K562 (cell line): ENCODE data around the gene CACNG3. TPM values are rescaled to one million over a fixed set of nuclear protein-coding genes. Genes with fewer than 3 reads are reported as not detected.

Experiments used
- ATAC-seq: fragments of 200-7000 bp; cut with Tn5 transposase; 3 replicates; pipeline ENCODE4 v1.9.1; 2020; ENCODE audit warnings: moderate library complexity
- BruUV-seq: library from RNA; stranded (reverse); fragments of 400-500 nt; replicated peaks from 2 replicates; lab custom pipeline; 2021; lab: Mats Ljungman, UMichigan
- CTCF ChIA-PET: fragments of 300-600 bp; formaldehyde crosslinking; extraction: SDS; loops from one replicate; lab custom pipeline; 2021; ENCODE audit warnings: low intra/inter-chr PET ratio; lab: Yijun Ruan, JAX
- POLR2A ChIA-PET: fragments of 300-600, 350-650 bp; sonication (Branson Sonifier 250); formaldehyde crosslinking; extraction: SDS; loops from one replicate; lab custom pipeline; 2021; ENCODE audit warnings: antibody characterized with exemption, inconsistent platforms; lab: Yijun Ruan, JAX
- DNase-seq, 4 experiments: peaks; one replicate each; pipeline versions ENCODE4 v3.0.0 to v3.0.0-alpha.2; 2011 to 2018; ENCODE audit warnings: low spot score in 3 of 4, mixed read lengths in 3 of 4; ENCODE audit errors: extremely low read depth in 1 of 4
- FAIRE-seq: peaks from 2 replicates; lab custom pipeline; 2011; peaks lifted over from hg19 to GRCh38; lab: Jason Lieb, UNC
- H2AFZ ChIP-seq: 2 replicates; pipeline ENCODE4 v1.6.0; 2011; ENCODE audit warnings: low read depth, low read length, control low read depth, inconsistent platforms
- H3K27ac ChIP-seq: fragments of 200-600 bp; 3 replicates; pipeline ENCODE4 v1.8.0; 2011; ENCODE audit warnings: low read depth, mild to moderate bottlenecking, control low read depth, inconsistent platforms, low read length, moderate library complexity, mixed read lengths; ENCODE audit errors: extremely low read depth
- H3K27me3 ChIP-seq, 2 experiments: fragments of 300-600 bp in 1 of 2; 2 replicates in 1 of 2; 3 replicates in 1 of 2; pipeline versions ENCODE4 v1.6.0 to v1.8.0; 2011; ENCODE audit warnings: inconsistent platforms in 2 of 2, low read length in 2 of 2, mild to moderate bottlenecking in 1 of 2, mixed read lengths in 1 of 2, moderate library complexity in 1 of 2; ENCODE audit not compliant: control insufficient read depth in 2 of 2, insufficient read depth in 2 of 2
- H3K36me3 ChIP-seq: fragments of 300-600 bp; 3 replicates; pipeline ENCODE4 v1.8.0; 2011; ENCODE audit warnings: mild to moderate bottlenecking, low read length, inconsistent platforms; ENCODE audit not compliant: control insufficient read depth, insufficient read depth
- H3K4me1 ChIP-seq, 2 experiments: fragments of 200-600 bp in 1 of 2; replicated peaks in 1 of 2; 2 replicates in 1 of 2; 3 replicates in 1 of 2; pipeline versions ENCODE4 v1.5.1 to v1.8.0; 2011; ENCODE audit warnings: inconsistent platforms in 2 of 2, low read length in 2 of 2, mild to moderate bottlenecking in 1 of 2, mixed read lengths in 1 of 2, moderate library complexity in 1 of 2; ENCODE audit not compliant: control insufficient read depth in 2 of 2, insufficient read depth in 2 of 2
- H3K4me2 ChIP-seq: 2 replicates; pipeline ENCODE4 v1.6.1; 2011; ENCODE audit warnings: low read length, control low read depth, inconsistent platforms, mixed read lengths; ENCODE audit not compliant: insufficient read depth
- H3K4me3 ChIP-seq: fragments of 200-600 bp; sonication (generic), shearing (Covaris generic); 2 replicates; pipeline ENCODE4 v1.5.1; 2016; ENCODE audit warnings: control low read depth, inconsistent platforms
- H3K79me2 ChIP-seq: fragments of 200-600 bp; 3 replicates; pipeline ENCODE4 v1.8.0; 2011; ENCODE audit warnings: low read length, inconsistent platforms; ENCODE audit not compliant: control insufficient read depth, insufficient read depth
- H3K9ac ChIP-seq, 2 experiments: 2 replicates each; pipeline versions ENCODE4 v1.6.0 to v1.6.1; 2011; ENCODE audit warnings: low read depth in 2 of 2, low read length in 2 of 2, control low read depth in 1 of 2, inconsistent platforms in 1 of 2, mild to moderate bottlenecking in 1 of 2, mixed read lengths in 1 of 2; ENCODE audit not compliant: insufficient read depth in 1 of 2
- H3K9me1 ChIP-seq: one replicate; pipeline ENCODE4 v1.6.0; 2011; ENCODE audit warnings: inconsistent platforms, mild to moderate bottlenecking, low read length, moderate library complexity; ENCODE audit not compliant: control insufficient read depth, insufficient read depth
- H3K9me3 ChIP-seq: replicated peaks from 2 replicates; pipeline ENCODE4 v1.5.1; 2011; ENCODE audit warnings: low read depth, low read length, inconsistent platforms; ENCODE audit not compliant: control insufficient read depth, insufficient read depth
- H4K20me1 ChIP-seq: replicated peaks from 2 replicates; pipeline ENCODE4 v1.6.1; 2011; ENCODE audit warnings: low read length, inconsistent platforms, mixed read lengths; ENCODE audit not compliant: control insufficient read depth, insufficient read depth
- FOS ChIP-seq: IDR thresholded peaks from 3 replicates; pipeline ENCODE4 v1.6.1; 2011; ENCODE audit not compliant: insufficient read length; ENCODE audit errors: extremely low read depth
- ID3 ChIP-seq, 2 experiments: fragments of 250-450 bp in 1 of 2; fragments of 450-650 bp in 1 of 2; sonication (Bioruptor Pico) in 1 of 2; IDR thresholded peaks; 2 replicates each; pipeline versions ENCODE4 v1.6.1 to v1.8.0; 2016 to 2021; ENCODE audit warnings: mild to moderate bottlenecking in 2 of 2, moderate library complexity in 2 of 2, missing compliant biosample characterization in 1 of 2, missing genetic modification characterization in 1 of 2
- MAFF ChIP-seq: IDR thresholded peaks from 2 replicates; pipeline ENCODE4 v1.6.1; 2012; ENCODE audit warnings: low read length, improper control_type of control experiment
- PHF8 ChIP-seq: fragments of 200-600 bp; sonication (generic); IDR thresholded peaks from 2 replicates; pipeline ENCODE4 v1.6.1; 2012; ENCODE audit warnings: mixed run types, mild to moderate bottlenecking, inconsistent platforms, low read length, moderate library complexity, borderline replicate concordance
- POLR2H ChIP-seq: IDR thresholded peaks from 2 replicates; pipeline ENCODE4 v1.6.1; 2016; ENCODE audit warnings: missing genetic modification characterization, low read depth, mild to moderate bottlenecking, control low read depth, missing compliant biosample characterization, moderate library complexity
- SMC3 ChIP-seq: conservative IDR thresholded peaks from 2 replicates; pipeline ENCODE4 v1.6.1; 2011; ENCODE audit warnings: low read depth, low read length, improper control_type of control experiment; ENCODE audit not compliant: insufficient read depth
- ZBTB8A ChIP-seq: fragments of 450-650 bp; IDR thresholded peaks from 2 replicates; pipeline ENCODE4 v1.6.1; 2018; ENCODE audit warnings: mild to moderate bottlenecking, moderate library complexity; ENCODE audit not compliant: partially characterized antibody
- ZNF140 ChIP-seq: fragments of 250-450 bp; sonication (Bioruptor Pico); IDR thresholded peaks from 2 replicates; pipeline ENCODE4 v1.8.0; 2021; ENCODE audit warnings: moderate library complexity, mild to moderate bottlenecking, inconsistent platforms
- ZNF165 ChIP-seq: fragments of 250-450 bp; sonication (Bioruptor Pico); IDR thresholded peaks from 2 replicates; pipeline ENCODE4 v1.4.0; 2020; ENCODE audit warnings: borderline replicate concordance
- ZNF444 ChIP-seq: fragments of 250-450 bp; sonication (Bioruptor Pico); IDR thresholded peaks from 2 replicates; pipeline ENCODE4 v1.4.0; 2020; ENCODE audit warnings: mild to moderate bottlenecking, moderate library complexity
- ZNF655 ChIP-seq: fragments of 250-450 bp; sonication (Bioruptor Pico); IDR thresholded peaks from 2 replicates; pipeline ENCODE4 v1.5.0; 2021
- ZNF780A ChIP-seq: fragments of 250-450 bp; sonication (Bioruptor Pico); IDR thresholded peaks from 2 replicates; pipeline ENCODE4 v1.5.0; 2021; ENCODE audit warnings: mild to moderate bottlenecking
- WGBS: fragments of 100-300 bp; shearing (Covaris generic); methylation state at CpG from one replicate; pipeline ENCODE4 v1.1.6; 2016; ENCODE audit warnings: low coverage, mixed read lengths; ENCODE audit not compliant: insufficient coverage; ENCODE audit errors: missing lambda C conversion rate; 5-methylcytosine and 5-hydroxymethylcytosine counted together
- in situ Hi-C: fragments of 300-500 bp; cut with MboI; formaldehyde crosslinking; loops from 4 replicates; pipeline ENCODE4 v1.15.0; 2018; ENCODE audit warnings: inconsistent platforms, mixed read lengths
- intact Hi-C: fragments of 100-400 bp; cut with micrococcal nuclease; formaldehyde crosslinking; loops from 2 replicates; pipeline ENCODE4 v1.14.2; 2022
- polyA plus RNA-seq, 8 experiments: library from polyadenylated mRNA; depleted of rRNA in 4 of 8; stranded (reverse) in 5 of 8; unstranded in 3 of 8; fragments of >200 nt; fragmentation: Nextera tagmentation in 2 of 8; fragmentation: Illumina TruSeq in 1 of 8; extraction: Ambion mirVana in 2 of 8; extraction: Trizol in 1 of 8; gene quantifications; 2 replicates each; pipeline versions ENCODE4 v1.2.1 to v1.2.3, GENCODE V29; 2011 to 2014; ENCODE audit warnings: inconsistent platforms in 1 of 8, missing spikeins in 1 of 8
- total RNA-seq, 7 experiments: library from RNA; depleted of rRNA in 6 of 7; stranded (reverse); fragments of >200 nt in 6 of 7; fragmentation: Illumina TruSeq in 2 of 7; extraction: Trizol in 2 of 7; gene quantifications; 2 replicates each; pipeline versions ENCODE4 v1.2.1 to v1.2.3, GENCODE V29; 2011 to 2021; ENCODE audit warnings: low replicate concordance in 1 of 7
- TF ChIP-seq, protein P1 (sequence below): fragments of 450-650 bp; formaldehyde crosslinking; IDR thresholded peaks from 2 replicates; pipeline ENCODE4 v1.4.0; 2022; ENCODE audit warnings: missing genetic modification characterization

The CACNG3 gene
- total and polyA plus RNA-seq, 9 of the 15 experiments (the other 6 are each of a cell fraction or from before 2014, with no cell fraction given): not detected

- no peak for TF ChIP-seq ZNF444 (CRISPR knock-in tag)
- TF ChIP-seq MAFF: no peak
- no peak for TF ChIP-seq ZBTB8A
- TF ChIP-seq ZNF140 (CRISPR knock-in tag): no peak
- no peak for TF ChIP-seq ZNF165 (CRISPR knock-in tag)
- TF ChIP-seq SMC3: no peak
Measured at GRCh38 chr16:24291932-24292331, 35.8 kb downstream of the CACNG3 start (continued).

DNA sequence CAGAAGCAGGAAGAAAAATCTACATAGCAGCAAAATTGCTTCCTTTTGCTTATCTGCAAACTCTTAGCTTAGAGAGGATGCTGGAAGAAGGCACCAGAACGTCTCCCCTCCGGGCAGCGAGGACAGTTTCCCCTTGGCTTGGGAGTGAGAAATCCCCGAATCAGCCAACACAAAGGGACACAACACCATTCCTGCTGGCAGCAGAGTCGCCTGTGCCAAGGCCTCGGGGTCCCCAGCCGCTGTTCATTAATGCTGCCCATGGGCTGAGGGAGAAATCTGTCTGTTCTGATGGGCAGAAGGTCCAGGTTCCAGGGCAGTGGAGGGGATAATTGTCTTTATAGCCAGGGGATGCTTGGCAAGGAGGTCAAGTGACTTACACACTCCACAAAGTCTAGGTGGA is 38.0 kb downstream of the CACNG3 start:
- CTCF ChIA-PET: no interaction called here

More for the DNA sequence above, 38.0 kb downstream of the CACNG3 start:
- H3K27me3 ChIP-seq: peaks cover 0 to 10% of the 10 kb centered on the region in 2 experiments; a peak in 2 of 5 replicates
- no peaks in the 10 kb centered on the region for H3K4me1 ChIP-seq
- DNase-seq (no peak), FAIRE-seq (no peak), ATAC-seq (no peak)
- H3K27ac ChIP-seq: no peak overlapping the region
- no peaks in the 10 kb centered on the region for H3K9me3 ChIP-seq
- no peak overlapping the region for H2AFZ ChIP-seq
- BruUV-seq: no TSS peak
- H3K79me2 ChIP-seq: no peaks in the 10 kb centered on the region
- no peaks in the 10 kb centered on the region; the same call in 1 of the 2 replicates for H4K20me1 ChIP-seq
- H3K9me1 ChIP-seq: no peaks in the 10 kb centered on the region
- WGBS: 0% methylated on average over 7 of the region's 7 CpGs
- in situ Hi-C loops (no loop called here), intact Hi-C loops (no loop called here)
- POLR2A ChIA-PET: no interaction called here
- no peak overlapping the region for H3K4me3 ChIP-seq
- H3K36me3 ChIP-seq: no peaks in the 10 kb centered on the region
- H3K4me2 ChIP-seq: no peak overlapping the region
- TF ChIP-seq ZNF780A (CRISPR knock-in tag) (no peak), FOS (no peak), POLR2H (no peak), PHF8 (no peak), ZNF655 (CRISPR knock-in tag) (no peak), ID3 (CRISPR knock-in tag; IDR thresholded peaks at IDR 0.05) (no peak), ID3 (tag; IDR thresholded peaks at IDR 0.05) (no peak)
- TF ChIP-seq, protein P1, sequence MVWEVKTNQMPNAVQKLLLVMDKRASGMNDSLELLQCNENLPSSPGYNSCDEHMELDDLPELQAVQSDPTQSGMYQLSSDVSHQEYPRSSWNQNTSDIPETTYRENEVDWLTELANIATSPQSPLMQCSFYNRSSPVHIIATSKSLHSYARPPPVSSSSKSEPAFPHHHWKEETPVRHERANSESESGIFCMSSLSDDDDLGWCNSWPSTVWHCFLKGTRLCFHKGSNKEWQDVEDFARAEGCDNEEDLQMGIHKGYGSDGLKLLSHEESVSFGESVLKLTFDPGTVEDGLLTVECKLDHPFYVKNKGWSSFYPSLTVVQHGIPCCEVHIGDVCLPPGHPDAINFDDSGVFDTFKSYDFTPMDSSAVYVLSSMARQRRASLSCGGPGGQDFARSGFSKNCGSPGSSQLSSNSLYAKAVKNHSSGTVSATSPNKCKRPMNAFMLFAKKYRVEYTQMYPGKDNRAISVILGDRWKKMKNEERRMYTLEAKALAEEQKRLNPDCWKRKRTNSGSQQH (CRISPR knock-in tag): no peak
- no peak overlapping the region for H3K9ac ChIP-seq
